HL-60 (cell line): ENCODE results near the gene RTL10.

Experiments used
- CTCF ChIP-seq: IDR thresholded peaks from one replicate; pipeline ENCODE4 v1.5.1; 2011; ENCODE audit warnings: low read length, control low read depth, inconsistent platforms; ENCODE audit not compliant: insufficient read depth
- POLR2AphosphoS5 ChIP-seq: IDR thresholded peaks from 2 replicates; pipeline ENCODE4 v1.6.1; 2012; ENCODE audit warnings: low read depth

GRCh38 chr22:19872779-19873137 is 18.1 kb upstream of the RTL10 start:
- no peak for TF ChIP-seq POLR2AphosphoS5
- no peak for TF ChIP-seq CTCF
